Stimulated activated naive B cell treated with anti-CD40 and anti-IgM and Interleukin-4, amounts not matched to agents 10 μg/mL and 1 μg/mL and 100 μg/mL, for 72 hours (primary cell): ENCODE data around the gene NEK3.
"Not testable (repeated sequence)": the region's sequence is repeated elsewhere in the genome, so short reads cannot be mapped to it uniquely, and the experiment has no call there.

Experiments
- ATAC-seq, 2 donors: fragments of 150-1000 bp; cut with Tn5 transposase; replicated peaks; 2 replicates each; pipeline ENCODE4 v1.10.0; 2021; ENCODE audit warnings: moderate library complexity in 1 of 2
- DNase-seq: peaks from one replicate; pipeline ENCODE4 v3.0.0; 2021
- H3K27ac Mint-ChIP-seq: one replicate; pipeline ENCODE4 v1.8.0; 2022; ENCODE audit warnings: mild to moderate bottlenecking, mixed read lengths
- H3K27me3 Mint-ChIP-seq, 2 donors: one replicate each; pipeline ENCODE4 v1.8.0; 2022; ENCODE audit warnings: mixed read lengths in 2 of 2
- H3K36me3 Mint-ChIP-seq, 2 donors: one replicate each; pipeline ENCODE4 v1.8.0; 2022; ENCODE audit warnings: mixed read lengths in 2 of 2, mild to moderate bottlenecking in 1 of 2
- H3K4me1 Mint-ChIP-seq, 2 donors: one replicate each; pipeline ENCODE4 v1.8.0; 2022; ENCODE audit warnings: mixed read lengths in 2 of 2, mild to moderate bottlenecking in 1 of 2
- H3K4me3 Mint-ChIP-seq, 2 donors: one replicate each; pipeline ENCODE4 v1.8.0; 2022; ENCODE audit warnings: mild to moderate bottlenecking in 2 of 2, mixed read lengths in 2 of 2, moderate library complexity in 1 of 2
- H3K9me3 Mint-ChIP-seq, 2 donors: one replicate each; pipeline ENCODE4 v1.8.0; 2022; ENCODE audit warnings: mixed read lengths in 2 of 2, mild to moderate bottlenecking in 1 of 2

Gene NEK3

GRCh38 chr13:52181316-52181954 is 22.0 kb upstream of the NEK3 start:
- not testable (repeated sequence) for H3K9me3 Mint-ChIP-seq, H3K4me3 Mint-ChIP-seq, H3K4me1 Mint-ChIP-seq, H3K27me3 Mint-ChIP-seq, H3K27ac Mint-ChIP-seq, DNase-seq
- H3K36me3 Mint-ChIP-seq, result peaks cover 25 to 35% of the 10 kb centered on the region in 2 donors
- ATAC-seq, result peak in 1 of 2 donors; percentile 33

GRCh38 chr13:52179925-52180324 is 20.5 kb upstream of the NEK3 start:
- H3K27ac Mint-ChIP-seq, result no peak overlapping the region
- no peaks in the 10 kb centered on the region for H3K27me3 Mint-ChIP-seq
- H3K4me1 Mint-ChIP-seq, result no peaks in the 10 kb centered on the region
- H3K36me3 Mint-ChIP-seq, result peaks cover 23 to 34% of the 10 kb centered on the region in 2 donors
- no peak overlapping the region for H3K4me3 Mint-ChIP-seq
- ATAC-seq (no peak), DNase-seq (no peak)
- no peaks in the 10 kb centered on the region for H3K9me3 Mint-ChIP-seq

GRCh38 chr13:52177276-52177675 is 17.9 kb upstream of the NEK3 start:
- no peaks in the 10 kb centered on the region for H3K27me3 Mint-ChIP-seq
- H3K36me3 Mint-ChIP-seq, result peaks cover 26 to 40% of the 10 kb centered on the region in 2 donors
- H3K9me3 Mint-ChIP-seq, result no peaks in the 10 kb centered on the region
- no peak for ATAC-seq
- H3K27ac Mint-ChIP-seq, result no peak overlapping the region
- peaks cover 5 to 23% of the 10 kb centered on the region in 2 donors for H3K4me1 Mint-ChIP-seq
- no peak for DNase-seq
- no peak overlapping the region for H3K4me3 Mint-ChIP-seq

- not testable (repeated sequence) for DNase-seq, H3K27me3 Mint-ChIP-seq, H3K4me3 Mint-ChIP-seq, H3K9me3 Mint-ChIP-seq
- Mint-ChIP-seq H3K4me1 (peaks cover 5 to 23% of the 10 kb centered on the region in 2 donors), H3K27ac (peak overlapping the region; percentile 47), H3K36me3 (peaks cover 18 to 37% of the 10 kb centered on the region in 2 donors)
- ATAC-seq, result peak; percentile 65 to 80
Measured at GRCh38 chr13:52173970-52174369, 14.6 kb upstream of the NEK3 start.

- Mint-ChIP-seq H3K27ac (peak overlapping the region; percentile 81), H3K9me3 (no peaks in the 10 kb centered on the region), H3K36me3 (peaks cover 21 to 41% of the 10 kb centered on the region in 2 donors), H3K27me3 (no peaks in the 10 kb centered on the region), H3K4me3 (peak overlapping the region in 1 of 2 donors; percentile 32), H3K4me1 (peaks cover 5 to 23% of the 10 kb centered on the region in 2 donors)
- no peak for DNase-seq
- peak; percentile 21 to 22 for ATAC-seq
Measured at GRCh38 chr13:52173373-52173772, 14.0 kb upstream of the NEK3 start.

- not testable (repeated sequence) for ATAC-seq, H3K27ac Mint-ChIP-seq, H3K27me3 Mint-ChIP-seq, DNase-seq, H3K9me3 Mint-ChIP-seq, H3K4me3 Mint-ChIP-seq
- H3K36me3 Mint-ChIP-seq, result peaks cover 22 to 34% of the 10 kb centered on the region in 2 donors
- peaks cover 5 to 23% of the 10 kb centered on the region in 2 donors for H3K4me1 Mint-ChIP-seq
Measured at GRCh38 chr13:52171686-52172085, 12.3 kb upstream of the NEK3 start.

- H3K9me3 Mint-ChIP-seq, DNase-seq, H3K4me3 Mint-ChIP-seq, H3K27ac Mint-ChIP-seq, H3K27me3 Mint-ChIP-seq, ATAC-seq: not testable (repeated sequence)
- H3K4me1 Mint-ChIP-seq, result peaks cover 5 to 23% of the 10 kb centered on the region in 2 donors
- peaks cover 26 to 38% of the 10 kb centered on the region in 2 donors for H3K36me3 Mint-ChIP-seq
Measured at GRCh38 chr13:52170828-52171391, 11.5 kb upstream of the NEK3 start.

- Mint-ChIP-seq H3K27ac (no peak overlapping the region), H3K27me3 (no peaks in the 10 kb centered on the region), H3K9me3 (no peaks in the 10 kb centered on the region), H3K4me1 (peaks cover 5 to 23% of the 10 kb centered on the region in 2 donors), H3K4me3 (no peak overlapping the region), H3K36me3 (peaks cover 26 to 36% of the 10 kb centered on the region in 2 donors)
- no peak for DNase-seq
- ATAC-seq, result no peak
Measured at GRCh38 chr13:52169839-52170238, 10.4 kb upstream of the NEK3 start.

GRCh38 chr13:52165411-52165810 is 6.0 kb upstream of the NEK3 start:
- Mint-ChIP-seq H3K4me1 (peaks cover 3 to 25% of the 10 kb centered on the region in 2 donors), H3K27me3 (no peaks in the 10 kb centered on the region), H3K4me3 (no peak overlapping the region), H3K27ac (no peak overlapping the region), H3K9me3 (no peaks in the 10 kb centered on the region), H3K36me3 (peaks cover 21 to 27% of the 10 kb centered on the region in 2 donors)
- DNase-seq (no peak), ATAC-seq (no peak)

GRCh38 chr13:52164989-52165388 is 5.6 kb upstream of the NEK3 start:
- DNase-seq (no peak), ATAC-seq (no peak)
- H3K4me1 Mint-ChIP-seq, result peaks cover 4 to 28% of the 10 kb centered on the region in 2 donors
- H3K4me3 Mint-ChIP-seq, result no peak overlapping the region
- no peaks in the 10 kb centered on the region for H3K27me3 Mint-ChIP-seq
- H3K36me3 Mint-ChIP-seq, result peaks cover 22 to 27% of the 10 kb centered on the region in 2 donors
- H3K9me3 Mint-ChIP-seq, result no peaks in the 10 kb centered on the region
- no peak overlapping the region for H3K27ac Mint-ChIP-seq

- not testable (repeated sequence) for H3K4me3 Mint-ChIP-seq, H3K27me3 Mint-ChIP-seq, ATAC-seq, DNase-seq, H3K9me3 Mint-ChIP-seq, H3K27ac Mint-ChIP-seq
- H3K4me1 Mint-ChIP-seq, result peaks cover 10 to 36% of the 10 kb centered on the region in 2 donors
- peaks cover 25 to 32% of the 10 kb centered on the region in 2 donors for H3K36me3 Mint-ChIP-seq
Measured at GRCh38 chr13:52163878-52164277, 4.5 kb upstream of the NEK3 start.

- DNase-seq, result no peak
- Mint-ChIP-seq H3K36me3 (peaks cover 21 to 28% of the 10 kb centered on the region in 2 donors), H3K9me3 (peaks cover 0 to 3% of the 10 kb centered on the region in 2 donors), H3K27me3 (no peaks in the 10 kb centered on the region), H3K4me3 (peak overlapping the region in 1 of 2 donors; percentile 6), H3K4me1 (peaks cover 15 to 48% of the 10 kb centered on the region in 2 donors), H3K27ac (no peak overlapping the region)
- no peak for ATAC-seq
Measured at GRCh38 chr13:52162279-52163101, 3.1 kb upstream of the NEK3 start.

GRCh38 chr13:52161181-52161646 is 1.8 kb upstream of the NEK3 start:
- Mint-ChIP-seq H3K9me3 (peaks cover 0 to 3% of the 10 kb centered on the region in 2 donors), H3K4me1 (peaks cover 24 to 61% of the 10 kb centered on the region in 2 donors), H3K36me3 (peaks cover 15 to 25% of the 10 kb centered on the region in 2 donors), H3K27ac (no peak overlapping the region), H3K4me3 (no peak overlapping the region), H3K27me3 (no peaks in the 10 kb centered on the region)
- DNase-seq, result no peak
- ATAC-seq, result no peak

GRCh38 chr13:52160506-52160905 is 1.1 kb upstream of the NEK3 start:
- DNase-seq (no peak), ATAC-seq (no peak)
- Mint-ChIP-seq H3K27ac (no peak overlapping the region), H3K27me3 (no peaks in the 10 kb centered on the region), H3K36me3 (peaks cover 11 to 20% of the 10 kb centered on the region in 2 donors), H3K4me3 (peak overlapping the region in 1 of 2 donors; percentile 55), H3K4me1 (peaks cover 26 to 66% of the 10 kb centered on the region in 2 donors), H3K9me3 (peaks cover 0 to 3% of the 10 kb centered on the region in 2 donors)
